Activated CD4-positive, alpha-beta T cell treated with anti-CD3 and anti-CD28 coated beads, Interleukin-2, amount 10 ng/mL, durations not matched to agents 24 days and 14 days (primary cell): ENCODE measurements around the gene TIE1. TPM values are rescaled to one million over a fixed set of nuclear protein-coding genes. Genes with fewer than 3 reads are reported as not detected.
A peak's percentile ranks its signal among the peaks of the same experiment; 100 is the strongest.

ENCODE experiments used
- DNase-seq: peaks from one replicate; pipeline ENCODE4 v3.0.0; 2022
- H3K27ac Mint-ChIP-seq: one replicate; pipeline ENCODE4 v1.8.0; 2022; ENCODE audit warnings: mild to moderate bottlenecking, mixed read lengths
- H3K27me3 Mint-ChIP-seq: one replicate; pipeline ENCODE4 v1.8.0; 2022; ENCODE audit warnings: mixed read lengths
- H3K36me3 Mint-ChIP-seq: one replicate; pipeline ENCODE4 v1.8.0; 2022; ENCODE audit warnings: low read depth, mild to moderate bottlenecking, mixed read lengths
- H3K4me1 Mint-ChIP-seq: one replicate; pipeline ENCODE4 v1.8.0; 2021; ENCODE audit warnings: mixed read lengths
- H3K4me3 Mint-ChIP-seq: one replicate; pipeline ENCODE4 v1.8.0; 2022; ENCODE audit warnings: mild to moderate bottlenecking, moderate library complexity, mixed read lengths
- H3K9me3 Mint-ChIP-seq: one replicate; pipeline ENCODE4 v1.8.0; 2021; ENCODE audit warnings: mixed read lengths
- intact Hi-C: fragments of 100-400 bp; cut with micrococcal nuclease; formaldehyde crosslinking; loops from one replicate; pipeline ENCODE4 v1.15.1; 2023
- total RNA-seq: library from RNA; stranded (reverse); gene quantifications from 2 replicates; pipeline ENCODE4 v1.2.3, GENCODE V29; 2022

The TIE1 gene
- total RNA-seq, 1 donor from 2014 or later, result 0.23 TPM

GRCh38 chr1:43317817-43318471 is 17.2 kb downstream of the TIE1 start:
- Mint-ChIP-seq H3K27me3 (no peaks in the 10 kb centered on the region), H3K4me3 (no peak overlapping the region), H3K4me1 (peaks cover 7% of the 10 kb centered on the region), H3K9me3 (no peaks in the 10 kb centered on the region), H3K27ac (peak overlapping the region; percentile 34), H3K36me3 (no peaks in the 10 kb centered on the region)
- DNase-seq, result no peak
- intact Hi-C loops, result no loop called here

- intact Hi-C loops, result no loop called here
- H3K9me3 Mint-ChIP-seq, result no peaks in the 10 kb centered on the region
- no peaks in the 10 kb centered on the region for H3K36me3 Mint-ChIP-seq
- H3K27me3 Mint-ChIP-seq, result no peaks in the 10 kb centered on the region
- no peak overlapping the region for H3K27ac Mint-ChIP-seq
- DNase-seq, result no peak
- H3K4me1 Mint-ChIP-seq, result peaks cover 7% of the 10 kb centered on the region
- H3K4me3 Mint-ChIP-seq, result no peak overlapping the region
Measured at GRCh38 chr1:43318831-43319230, 18.0 kb downstream of the TIE1 start.

GRCh38 chr1:43319288-43319687 is 18.5 kb downstream of the TIE1 start:
- Mint-ChIP-seq H3K36me3 (no peaks in the 10 kb centered on the region), H3K27me3 (no peaks in the 10 kb centered on the region), H3K4me1 (peaks cover 7% of the 10 kb centered on the region), H3K4me3 (no peak overlapping the region), H3K27ac (no peak overlapping the region), H3K9me3 (no peaks in the 10 kb centered on the region)
- intact Hi-C loops, result no loop called here
- no peak for DNase-seq

- H3K36me3 Mint-ChIP-seq, result no peaks in the 10 kb centered on the region
- no peak overlapping the region for H3K4me3 Mint-ChIP-seq
- DNase-seq, result no peak
- H3K27me3 Mint-ChIP-seq, result no peaks in the 10 kb centered on the region
- intact Hi-C loops, result no loop called here
- peaks cover 10% of the 10 kb centered on the region for H3K4me1 Mint-ChIP-seq
- H3K9me3 Mint-ChIP-seq, result peaks cover 2% of the 10 kb centered on the region
- no peak overlapping the region for H3K27ac Mint-ChIP-seq
Measured at GRCh38 chr1:43319766-43320165, 19.0 kb downstream of the TIE1 start.

GRCh38 chr1:43321331-43321891 is 20.6 kb downstream of the TIE1 start:
- intact Hi-C loops, result no loop called here
- no peak for DNase-seq
- Mint-ChIP-seq H3K9me3 (peaks cover 11% of the 10 kb centered on the region), H3K4me3 (no peak overlapping the region), H3K27ac (no peak overlapping the region), H3K27me3 (no peaks in the 10 kb centered on the region), H3K36me3 (peaks cover 1% of the 10 kb centered on the region), H3K4me1 (peaks cover 12% of the 10 kb centered on the region)

- Mint-ChIP-seq H3K27me3 (no peaks in the 10 kb centered on the region), H3K36me3 (peaks cover 1% of the 10 kb centered on the region), H3K9me3 (peaks cover 11% of the 10 kb centered on the region), H3K4me1 (peaks cover 18% of the 10 kb centered on the region), H3K27ac (no peak overlapping the region), H3K4me3 (no peak overlapping the region)
- DNase-seq, result no peak
- intact Hi-C loops, result no loop called here
Measured at GRCh38 chr1:43322506-43322905, 21.7 kb downstream of the TIE1 start.

GRCh38 chr1:43324810-43325209 is 24.0 kb downstream of the TIE1 start:
- intact Hi-C loops, result no loop called here
- peaks cover 17% of the 10 kb centered on the region for H3K9me3 Mint-ChIP-seq
- no peak overlapping the region for H3K4me3 Mint-ChIP-seq
- DNase-seq, result no peak
- no peaks in the 10 kb centered on the region for H3K27me3 Mint-ChIP-seq
- H3K4me1 Mint-ChIP-seq, result peaks cover 17% of the 10 kb centered on the region
- H3K27ac Mint-ChIP-seq, result no peak overlapping the region
- H3K36me3 Mint-ChIP-seq, result peaks cover 1% of the 10 kb centered on the region

GRCh38 chr1:43325381-43325780 is 24.6 kb downstream of the TIE1 start:
- Mint-ChIP-seq H3K27ac (no peak overlapping the region), H3K36me3 (peaks cover 1% of the 10 kb centered on the region), H3K4me1 (peaks cover 22% of the 10 kb centered on the region), H3K4me3 (no peak overlapping the region), H3K27me3 (no peaks in the 10 kb centered on the region), H3K9me3 (peaks cover 19% of the 10 kb centered on the region)
- DNase-seq, result no peak
- intact Hi-C loops, result no loop called here

GRCh38 chr1:43327549-43328292 is 26.9 kb downstream of the TIE1 start:
- Mint-ChIP-seq H3K9me3 (peaks cover 19% of the 10 kb centered on the region), H3K27ac (no peak overlapping the region), H3K4me1 (peaks cover 28% of the 10 kb centered on the region), H3K27me3 (no peaks in the 10 kb centered on the region), H3K4me3 (no peak overlapping the region), H3K36me3 (peaks cover 1% of the 10 kb centered on the region)
- no peak for DNase-seq
- intact Hi-C loops, result no loop called here

GRCh38 chr1:43329995-43330751 is 29.4 kb downstream of the TIE1 start:
- no peaks in the 10 kb centered on the region for H3K27me3 Mint-ChIP-seq

GRCh38 chr1:43331688-43332087 is 30.9 kb downstream of the TIE1 start:
- DNase-seq, result no peak
- no peak overlapping the region for H3K4me3 Mint-ChIP-seq
- intact Hi-C loops, result loop anchor here (5.0 to 10.0 kb wide), 2 partner anchors 34 to 487 kb away; partner anchors contain the start of gene ZNF691
- H3K36me3 Mint-ChIP-seq, result no peaks in the 10 kb centered on the region
- peaks cover 8% of the 10 kb centered on the region for H3K9me3 Mint-ChIP-seq
- peak overlapping the region; percentile 22 for H3K27ac Mint-ChIP-seq
- no peaks in the 10 kb centered on the region for H3K27me3 Mint-ChIP-seq
- peaks cover 23% of the 10 kb centered on the region for H3K4me1 Mint-ChIP-seq

More at GRCh38 chr1:43329995-43330751, 29.4 kb downstream of the TIE1 start:
- Mint-ChIP-seq H3K4me1 (peaks cover 23% of the 10 kb centered on the region), H3K27ac (peak overlapping the region; percentile 84), H3K4me3 (peak overlapping the region; percentile 38), H3K36me3 (peaks cover 1% of the 10 kb centered on the region), H3K9me3 (peaks cover 13% of the 10 kb centered on the region)
- intact Hi-C loops, result loop anchor here (1.0 to 10.0 kb wide), 3 partner anchors 33 to 485 kb away; partner anchors contain the start of genes ELOVL1 and ZNF691
- peak; percentile 78 for DNase-seq

- DNase-seq, result no peak
- H3K27me3 Mint-ChIP-seq, result no peaks in the 10 kb centered on the region
- peaks cover 3% of the 10 kb centered on the region for H3K9me3 Mint-ChIP-seq
- no peak overlapping the region for H3K4me3 Mint-ChIP-seq
- H3K27ac Mint-ChIP-seq, result peak overlapping the region; percentile 8
- H3K4me1 Mint-ChIP-seq, result peaks cover 13% of the 10 kb centered on the region
- no peaks in the 10 kb centered on the region for H3K36me3 Mint-ChIP-seq
- intact Hi-C loops, result loop anchor here (5.0 to 10.0 kb wide), 2 partner anchors 37 to 490 kb away; partner anchors contain the start of gene ZNF691
Measured at GRCh38 chr1:43334453-43335205, 33.8 kb downstream of the TIE1 start.

- Mint-ChIP-seq H3K9me3 (no peaks in the 10 kb centered on the region), H3K36me3 (no peaks in the 10 kb centered on the region), H3K4me3 (no peak within 1 kb of the TSS), H3K27ac (no peak within 1 kb of the TSS), H3K4me1 (no peaks in the 10 kb centered on the region), H3K27me3 (peaks cover 8% of the 10 kb centered on the region)
- DNase-seq, result no peak
- intact Hi-C loops, result loop anchor here (10.0 kb wide), 1 partner anchor 493 kb away; the partner anchor contains the start of gene ZNF691
Measured at GRCh38 chr1:43337588-43337987, 36.8 kb downstream of the TIE1 start, which contains the start of gene MPL. MPL (plus strand) TSS chr1:43337818; CDS start chr1:43337849, 31 bp downstream.
